Peyer's patch (tissue), 4 donors: ENCODE measurements around the gene KLHL22. TPM values are rescaled to one million over a fixed set of nuclear protein-coding genes. Genes with fewer than 3 reads are reported as not detected.

Experiments
- DNase-seq, 3 donors: peaks; one replicate each; pipeline ENCODE4 v3.0.0-alpha.2; 2017 to 2019
- H3K27ac ChIP-seq, 4 donors: fragments of 200-600 bp; sonication (generic); one replicate each; pipeline ENCODE4 v1.5.1; 2016 to 2019
- H3K27me3 ChIP-seq, 2 donors: fragments of 200-600 bp; sonication (generic); one replicate each; pipeline ENCODE4 v1.5.1; 2019
- H3K36me3 ChIP-seq, 3 donors: fragments of 200-600 bp; sonication (generic); one replicate each; pipeline ENCODE4 v1.5.1; 2016 to 2019
- H3K4me1 ChIP-seq, 4 donors: fragments of 200-600 bp; sonication (generic); one replicate each; pipeline ENCODE4 v1.5.1; 2016 to 2019
- H3K4me3 ChIP-seq, 4 donors: fragments of 200-600 bp; sonication (generic); 1 replicate in 3 of 4; 2 replicates in 1 of 4; pipeline ENCODE4 v1.5.1; 2016 to 2019; ENCODE audit warnings: mild to moderate bottlenecking in 1 of 4
- H3K9me3 ChIP-seq, 4 donors: fragments of 200-600 bp; sonication (generic); one replicate each; pipeline ENCODE4 v1.5.1; 2016 to 2019; ENCODE audit warnings: mild to moderate bottlenecking in 1 of 4
- POLR2A ChIP-seq, 2 donors: fragments of 450-650 bp; IDR thresholded peaks; one replicate each; pipeline ENCODE4 v1.5.1; 2017; ENCODE audit warnings: antibody characterized with exemption in 2 of 2, mild to moderate bottlenecking in 2 of 2, moderate library complexity in 2 of 2
- total RNA-seq, 4 donors: library from RNA; depleted of rRNA; stranded (reverse); fragments of >200 nt; gene quantifications; one replicate each; pipeline ENCODE4 v1.1.0, GENCODE V29; 2016
- TF ChIP-seq, protein P1 (sequence below), 6 experiments: fragments of 450-650 bp in 4 of 6; fragments of 200-600 bp in 2 of 6; sonication (generic) in 1 of 6; IDR thresholded peaks; one replicate each; pipeline ENCODE4 v1.5.1; 2017 to 2019; ENCODE audit warnings: antibody characterized with exemption in 6 of 6, mild to moderate bottlenecking in 3 of 6, moderate library complexity in 1 of 6

The KLHL22 gene
- total RNA-seq, 4 donors from 2014 or later, result 12.6 to 23.9 (median 19.2) TPM

GRCh38 chr22:20531404-20532201 is 36.0 kb upstream of the KLHL22 start:
- no peak overlapping the region for H3K4me3 ChIP-seq
- H3K27ac ChIP-seq, result peak overlapping the region in 3 of 4 donors; percentile 49 to 79 (median 70)
- peak in 2 of 3 donors; percentile 68 to 70 for DNase-seq
- H3K9me3 ChIP-seq, result no peaks in the 10 kb centered on the region
- no peaks in the 10 kb centered on the region for H3K27me3 ChIP-seq
- peaks cover 0 to 31% (median 0%) of the 10 kb centered on the region in 3 donors for H3K36me3 ChIP-seq
- peaks cover 5 to 46% (median 7%) of the 10 kb centered on the region in 4 donors for H3K4me1 ChIP-seq
- TF ChIP-seq, protein P1, sequence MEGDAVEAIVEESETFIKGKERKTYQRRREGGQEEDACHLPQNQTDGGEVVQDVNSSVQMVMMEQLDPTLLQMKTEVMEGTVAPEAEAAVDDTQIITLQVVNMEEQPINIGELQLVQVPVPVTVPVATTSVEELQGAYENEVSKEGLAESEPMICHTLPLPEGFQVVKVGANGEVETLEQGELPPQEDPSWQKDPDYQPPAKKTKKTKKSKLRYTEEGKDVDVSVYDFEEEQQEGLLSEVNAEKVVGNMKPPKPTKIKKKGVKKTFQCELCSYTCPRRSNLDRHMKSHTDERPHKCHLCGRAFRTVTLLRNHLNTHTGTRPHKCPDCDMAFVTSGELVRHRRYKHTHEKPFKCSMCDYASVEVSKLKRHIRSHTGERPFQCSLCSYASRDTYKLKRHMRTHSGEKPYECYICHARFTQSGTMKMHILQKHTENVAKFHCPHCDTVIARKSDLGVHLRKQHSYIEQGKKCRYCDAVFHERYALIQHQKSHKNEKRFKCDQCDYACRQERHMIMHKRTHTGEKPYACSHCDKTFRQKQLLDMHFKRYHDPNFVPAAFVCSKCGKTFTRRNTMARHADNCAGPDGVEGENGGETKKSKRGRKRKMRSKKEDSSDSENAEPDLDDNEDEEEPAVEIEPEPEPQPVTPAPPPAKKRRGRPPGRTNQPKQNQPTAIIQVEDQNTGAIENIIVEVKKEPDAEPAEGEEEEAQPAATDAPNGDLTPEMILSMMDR (IDR thresholded peaks at IDR 0.05), result no peak
- TF ChIP-seq POLR2A (IDR thresholded peaks at IDR 0.05), result no peak

GRCh38 chr22:20531154-20531403 is 35.5 kb upstream of the KLHL22 start:
- DNase-seq, result no peak
- peaks cover 5 to 49% (median 7%) of the 10 kb centered on the region in 4 donors for H3K4me1 ChIP-seq
- no peaks in the 10 kb centered on the region for H3K9me3 ChIP-seq
- no peaks in the 10 kb centered on the region for H3K27me3 ChIP-seq
- no peak overlapping the region for H3K4me3 ChIP-seq
- peak in 1 of 2 donors; percentile 18 for TF ChIP-seq POLR2A (IDR thresholded peaks at IDR 0.05)
- TF ChIP-seq, protein P1 (IDR thresholded peaks at IDR 0.05), result no peak
- peak overlapping the region in 3 of 4 donors; percentile 49 to 79 (median 70) for H3K27ac ChIP-seq
- peaks cover 0 to 29% (median 0%) of the 10 kb centered on the region in 3 donors for H3K36me3 ChIP-seq

GRCh38 chr22:20530368-20531153 is 35.0 kb upstream of the KLHL22 start:
- peaks cover 0 to 29% (median 0%) of the 10 kb centered on the region in 3 donors for H3K36me3 ChIP-seq
- peaks cover 5 to 49% (median 7%) of the 10 kb centered on the region in 4 donors for H3K4me1 ChIP-seq
- H3K27ac ChIP-seq, result peak overlapping the region in 3 of 4 donors; percentile 49 to 79 (median 70)
- H3K9me3 ChIP-seq, result no peaks in the 10 kb centered on the region
- peak in 2 of 3 donors; percentile 70 to 71 for DNase-seq
- no peak overlapping the region for H3K4me3 ChIP-seq
- H3K27me3 ChIP-seq, result no peaks in the 10 kb centered on the region
- no peak for TF ChIP-seq POLR2A (IDR thresholded peaks at IDR 0.05)
- TF ChIP-seq, protein P1 (IDR thresholded peaks at IDR 0.05), result no peak

DNA sequence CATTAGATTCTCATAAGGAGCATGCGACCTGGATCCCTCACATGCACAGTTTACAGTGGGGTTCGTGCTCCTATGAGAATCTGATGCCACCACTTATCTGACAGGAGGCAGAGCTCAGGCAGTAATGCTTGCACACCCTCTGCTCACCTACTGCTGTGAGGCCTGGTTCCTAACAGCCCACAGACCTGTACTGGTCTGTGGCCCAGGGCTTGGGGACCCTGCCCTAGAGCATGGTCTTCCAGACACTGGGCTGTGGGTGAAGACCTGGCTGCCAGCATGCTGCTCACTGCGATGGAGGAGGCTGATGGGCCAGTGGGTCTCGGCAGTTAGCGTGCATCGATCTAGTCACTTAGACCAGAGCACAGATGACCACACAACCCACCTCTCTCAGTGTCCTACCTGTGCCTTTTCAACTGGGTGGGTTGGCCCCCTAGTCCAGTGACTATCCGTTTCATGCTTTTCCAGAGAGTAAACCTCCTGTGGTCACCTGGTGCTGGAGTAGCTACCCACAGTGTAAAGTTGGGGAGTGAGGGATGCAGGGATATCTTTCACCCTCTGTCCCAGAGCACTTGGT is 32.9 kb upstream of the KLHL22 start:
- TF ChIP-seq, protein P1 (IDR thresholded peaks at IDR 0.05), result no peak
- TF ChIP-seq POLR2A (IDR thresholded peaks at IDR 0.05), result no peak
- no peak overlapping the region for H3K4me3 ChIP-seq
- peaks cover 5 to 58% (median 9%) of the 10 kb centered on the region in 4 donors for H3K4me1 ChIP-seq
- no peaks in the 10 kb centered on the region for H3K9me3 ChIP-seq
- peaks cover 0 to 15% (median 0%) of the 10 kb centered on the region in 3 donors for H3K36me3 ChIP-seq
- no peak overlapping the region for H3K27ac ChIP-seq
- no peak for DNase-seq
- H3K27me3 ChIP-seq, result no peaks in the 10 kb centered on the region

DNA sequence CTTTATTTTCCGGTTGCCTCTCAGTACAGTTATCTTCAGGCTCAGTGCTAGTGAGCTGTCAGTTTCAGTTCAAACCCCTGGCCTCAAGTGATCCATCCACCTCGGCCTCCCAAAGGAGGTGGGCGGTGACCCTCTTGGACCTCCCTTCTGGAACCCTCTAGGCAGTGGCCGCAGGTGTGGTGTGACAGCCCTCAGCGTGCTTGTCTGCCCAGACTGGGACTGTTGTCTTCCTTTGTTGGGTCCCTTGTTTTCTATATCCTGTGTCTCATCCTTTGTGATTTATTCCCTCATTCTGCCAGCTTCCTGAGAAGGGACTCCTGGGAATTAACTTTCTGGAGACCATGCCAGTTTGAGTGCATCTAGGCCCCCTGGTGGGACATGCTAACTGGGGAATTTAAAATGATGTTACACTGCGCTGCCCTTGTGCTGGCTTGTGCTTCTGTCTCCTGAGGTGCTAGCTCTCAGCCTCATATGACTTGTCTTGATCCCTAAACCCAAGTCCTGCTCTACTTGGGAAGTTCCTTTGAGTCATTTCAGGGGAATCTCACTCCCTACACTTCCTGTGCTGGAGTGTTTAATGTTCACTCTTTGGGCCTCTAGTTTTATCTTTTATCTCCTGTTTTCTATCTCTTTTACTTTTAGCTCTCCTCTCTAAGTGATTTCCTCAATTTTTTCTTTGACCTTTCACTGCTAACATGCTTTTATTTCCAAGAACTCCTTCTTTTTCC is 31.2 kb upstream of the KLHL22 start:
- Histone ChIP-seq H3K27me3 (no peaks in the 10 kb centered on the region), H3K27ac (no peak overlapping the region), H3K4me3 (no peak overlapping the region), H3K4me1 (peaks cover 6 to 53% (median 14%) of the 10 kb centered on the region in 4 donors), H3K9me3 (no peaks in the 10 kb centered on the region), H3K36me3 (peaks cover 0 to 13% (median 0%) of the 10 kb centered on the region in 3 donors)
- no peak for DNase-seq
- TF ChIP-seq POLR2A (IDR thresholded peaks at IDR 0.05), result no peak
- TF ChIP-seq, protein P1 (IDR thresholded peaks at IDR 0.05), result no peak
